Muscle layer of duodenum (tissue), 2 donors: Measurements from ENCODE around the gene TMSB4X.

ENCODE experiments used
- H3K27ac ChIP-seq: one replicate; pipeline ENCODE4 v1.7.0; 2013; ENCODE audit warnings: mild to moderate bottlenecking, low read length
- H3K27me3 ChIP-seq: one replicate; pipeline ENCODE4 v1.7.0; 2013; ENCODE audit warnings: low read depth, mild to moderate bottlenecking, control low read depth, low read length
- H3K36me3 ChIP-seq, 2 donors: one replicate each; pipeline ENCODE4 v1.7.0; 2013; ENCODE audit warnings: low read length in 2 of 2, control low read depth in 1 of 2, mild to moderate bottlenecking in 1 of 2; ENCODE audit not compliant: insufficient read depth in 2 of 2, control insufficient read depth in 1 of 2
- H3K4me1 ChIP-seq, 2 donors: one replicate each; pipeline ENCODE4 v1.7.0; 2013; ENCODE audit warnings: low read length in 2 of 2, mild to moderate bottlenecking in 2 of 2, control low read depth in 1 of 2, moderate library complexity in 1 of 2; ENCODE audit not compliant: insufficient read depth in 2 of 2, control insufficient read depth in 1 of 2
- H3K4me3 ChIP-seq, 2 donors: one replicate each; pipeline ENCODE4 v1.7.0; 2013; ENCODE audit warnings: low read length in 2 of 2, low read depth in 1 of 2, mild to moderate bottlenecking in 1 of 2
- H3K9me3 ChIP-seq, 2 donors: one replicate each; pipeline ENCODE4 v1.7.0; 2013; ENCODE audit warnings: low read length in 2 of 2, control low read depth in 1 of 2, mild to moderate bottlenecking in 1 of 2; ENCODE audit not compliant: control insufficient read depth in 1 of 2
- donor health status: healthy.

The TMSB4X gene

GRCh38 chrX:12946838-12947544 is 27.9 kb upstream of the TMSB4X start:
- no peaks in the 10 kb centered on the region for H3K9me3 ChIP-seq
- H3K36me3 ChIP-seq = no peaks in the 10 kb centered on the region
- H3K4me3 ChIP-seq = no peak overlapping the region
- H3K27me3 ChIP-seq = no peaks in the 10 kb centered on the region
- peaks cover 3 to 7% of the 10 kb centered on the region in 2 donors for H3K4me1 ChIP-seq
- peak overlapping the region; percentile 62 for H3K27ac ChIP-seq

- Histone ChIP-seq H3K4me3 (no peak overlapping the region), H3K36me3 (no peaks in the 10 kb centered on the region), H3K27me3 (no peaks in the 10 kb centered on the region), H3K4me1 (peaks cover 3 to 7% of the 10 kb centered on the region in 2 donors), H3K27ac (peak overlapping the region; percentile 62), H3K9me3 (no peaks in the 10 kb centered on the region)
These were observed 27.2 kb upstream of the TMSB4X start for GRCh38 chrX:12947545-12948235.

- no peaks in the 10 kb centered on the region for H3K27me3 ChIP-seq
- H3K36me3 ChIP-seq = no peaks in the 10 kb centered on the region
- no peak overlapping the region for H3K27ac ChIP-seq
- peaks cover 3 to 7% of the 10 kb centered on the region in 2 donors for H3K4me1 ChIP-seq
- H3K4me3 ChIP-seq = no peak overlapping the region
- no peaks in the 10 kb centered on the region for H3K9me3 ChIP-seq
These were observed 26.4 kb upstream of the TMSB4X start for GRCh38 chrX:12948495-12948894.

- Histone ChIP-seq H3K4me1 (peaks cover 3 to 7% of the 10 kb centered on the region in 2 donors), H3K27me3 (no peaks in the 10 kb centered on the region), H3K4me3 (peak overlapping the region in 1 of 2 donors; percentile 28), H3K36me3 (no peaks in the 10 kb centered on the region), H3K9me3 (no peaks in the 10 kb centered on the region), H3K27ac (peak overlapping the region; percentile 83)
These were observed 25.5 kb upstream of the TMSB4X start for GRCh38 chrX:12949205-12949926.

- peak overlapping the region in 1 of 2 donors; percentile 28 for H3K4me3 ChIP-seq
- H3K4me1 ChIP-seq = peaks cover 3 to 7% of the 10 kb centered on the region in 2 donors
- no peaks in the 10 kb centered on the region for H3K27me3 ChIP-seq
These were observed 24.8 kb upstream of the TMSB4X start for GRCh38 chrX:12949927-12950656.

GRCh38 chrX:12950851-12951594 is 23.9 kb upstream of the TMSB4X start:
- H3K36me3 ChIP-seq = no peaks in the 10 kb centered on the region
- peak overlapping the region; percentile 72 for H3K27ac ChIP-seq
- H3K4me1 ChIP-seq = peaks cover 3 to 7% of the 10 kb centered on the region in 2 donors
- H3K4me3 ChIP-seq = no peak overlapping the region
- no peaks in the 10 kb centered on the region for H3K27me3 ChIP-seq
- no peaks in the 10 kb centered on the region for H3K9me3 ChIP-seq

More at GRCh38 chrX:12949927-12950656, 24.8 kb upstream of the TMSB4X start:
- Histone ChIP-seq H3K36me3 (no peaks in the 10 kb centered on the region), H3K9me3 (no peaks in the 10 kb centered on the region), H3K27ac (peak overlapping the region; percentile 83)

- H3K36me3 ChIP-seq = no peaks in the 10 kb centered on the region
- H3K27me3 ChIP-seq = no peaks in the 10 kb centered on the region
- peak overlapping the region; percentile 72 for H3K27ac ChIP-seq
- H3K4me1 ChIP-seq = peaks cover 3 to 7% of the 10 kb centered on the region in 2 donors
- no peaks in the 10 kb centered on the region for H3K9me3 ChIP-seq
- no peak overlapping the region for H3K4me3 ChIP-seq
These were observed 23.3 kb upstream of the TMSB4X start for GRCh38 chrX:12951595-12951975.

- no peak overlapping the region for H3K4me3 ChIP-seq
- H3K36me3 ChIP-seq = no peaks in the 10 kb centered on the region
- H3K27ac ChIP-seq = no peak overlapping the region
- H3K27me3 ChIP-seq = no peaks in the 10 kb centered on the region
- H3K9me3 ChIP-seq = no peaks in the 10 kb centered on the region
- peaks cover 0 to 7% of the 10 kb centered on the region in 2 donors for H3K4me1 ChIP-seq
These were observed 21.5 kb upstream of the TMSB4X start for GRCh38 chrX:12953420-12953819.

GRCh38 chrX:12954376-12954775 is 20.5 kb upstream of the TMSB4X start:
- Histone ChIP-seq H3K36me3 (no peaks in the 10 kb centered on the region), H3K9me3 (no peaks in the 10 kb centered on the region), H3K27me3 (no peaks in the 10 kb centered on the region), H3K4me3 (no peak overlapping the region), H3K27ac (no peak overlapping the region), H3K4me1 (peaks cover 0 to 7% of the 10 kb centered on the region in 2 donors)

- Histone ChIP-seq H3K4me1 (peaks cover 0 to 2% of the 10 kb centered on the region in 2 donors), H3K27ac (no peak overlapping the region), H3K27me3 (no peaks in the 10 kb centered on the region), H3K9me3 (no peaks in the 10 kb centered on the region), H3K36me3 (no peaks in the 10 kb centered on the region), H3K4me3 (no peak overlapping the region)
These were observed 19.9 kb upstream of the TMSB4X start for GRCh38 chrX:12954981-12955380.
